Left lobe of liver (tissue), 2 donors: ENCODE data around the gene RBPJ. TPM values are rescaled to one million over a fixed set of nuclear protein-coding genes. Genes with fewer than 3 reads are reported as not detected.
"Not testable (repeated sequence)": the region's sequence is repeated elsewhere in the genome, so short reads cannot be mapped to it uniquely, and the experiment has no call there.

Experiments used
- ATAC-seq: fragments of 200-7000 bp; cut with Tn5 transposase; one replicate; pipeline ENCODE4 v1.9.1; 2020; ENCODE audit warnings: mild to moderate bottlenecking, moderate library complexity
- DNase-seq: peaks from one replicate; pipeline ENCODE4 v3.0.0-alpha.2; 2020; ENCODE audit warnings: low spot score
- total RNA-seq: library from RNA; stranded (reverse); gene quantifications from one replicate; pipeline ENCODE4 v1.2.1, GENCODE V29; 2021
- donor health status: DM: no; HTN: no; CAD: no; lungs with moderate emphysema.
- donor health status: DM: no; HTN: yes; CAD: no.

RBPJ gene
- total RNA-seq, 1 donor from 2014 or later = 21.5 TPM

- ATAC-seq (no peak), DNase-seq (no peak)
Observed at GRCh38 chr4:26300314-26301307, 20.2 kb upstream of the RBPJ start.

- DNase-seq = no peak
- ATAC-seq = no peak
Observed at GRCh38 chr4:26302031-26302899, 18.5 kb upstream of the RBPJ start.

GRCh38 chr4:26303008-26303407 is 17.8 kb upstream of the RBPJ start:
- ATAC-seq = no peak
- no peak for DNase-seq

- ATAC-seq = no peak
- DNase-seq = no peak
Observed at GRCh38 chr4:26307037-26307800, 13.6 kb upstream of the RBPJ start.

GRCh38 chr4:26308568-26308967 is 12.2 kb upstream of the RBPJ start:
- DNase-seq (no peak), ATAC-seq (no peak)

- no peak for ATAC-seq
Observed at GRCh38 chr4:26310264-26310663, 10.6 kb upstream of the RBPJ start.

GRCh38 chr4:26311633-26312032 is 9.2 kb upstream of the RBPJ start:
- ATAC-seq (no peak), DNase-seq (no peak)

More at GRCh38 chr4:26310264-26310663, 10.6 kb upstream of the RBPJ start:
- no peak for DNase-seq

- not testable (repeated sequence) for DNase-seq
Observed at GRCh38 chr4:26315316-26315932, 5.4 kb upstream of the RBPJ start.

GRCh38 chr4:26317766-26318165 is 3.0 kb upstream of the RBPJ start:
- no peak for ATAC-seq
- no peak for DNase-seq

More at GRCh38 chr4:26315316-26315932, 5.4 kb upstream of the RBPJ start:
- not testable (repeated sequence) for ATAC-seq

GRCh38 chr4:26319467-26319948 is 1.3 kb upstream of the RBPJ start:
- DNase-seq = peak; percentile 100
- ATAC-seq = peak; percentile 81

- peak; percentile 17 for ATAC-seq
- no peak for DNase-seq
Observed at GRCh38 chr4:26319949-26320537, 771 bp upstream of the RBPJ start.

GRCh38 chr4:26321373-26322221 is 783 bp downstream of the RBPJ start:
- ATAC-seq = no peak
- peak; percentile 49 for DNase-seq

GRCh38 chr4:26322346-26322745 is 1.5 kb downstream of the RBPJ start:
- no peak for DNase-seq
- ATAC-seq = no peak

- ATAC-seq = no peak
- no peak for DNase-seq
Observed at GRCh38 chr4:26323821-26324220, 3.0 kb downstream of the RBPJ start.

- no peak for DNase-seq
- ATAC-seq = no peak
Observed at GRCh38 chr4:26325191-26325590, 4.4 kb downstream of the RBPJ start.

GRCh38 chr4:26326791-26327190 is 6.0 kb downstream of the RBPJ start:
- ATAC-seq (no peak), DNase-seq (no peak)

- DNase-seq (no peak), ATAC-seq (peak; percentile 96)
Observed at GRCh38 chr4:26330186-26330787, 9.5 kb downstream of the RBPJ start.

- ATAC-seq (no peak), DNase-seq (no peak)
Observed at GRCh38 chr4:26330946-26331345, 10.1 kb downstream of the RBPJ start.
